Stimulated activated CD8-positive, alpha-beta memory T cell treated with anti-CD3 and anti-CD28 coated beads, Interleukin-7, amount 100 ng/mL, for 48 hours (primary cell): Measurements from ENCODE around the gene CAPN9.
"Not testable (repeated sequence)": the region's sequence is repeated elsewhere in the genome, so short reads cannot be mapped to it uniquely, and the experiment has no call there.

Source experiments
- DNase-seq, 2 donors: peaks; one replicate each; pipeline ENCODE4 v3.0.0-alpha.2; 2020; ENCODE audit warnings: low read depth in 1 of 2; ENCODE audit errors: extremely low read depth in 1 of 2

The CAPN9 gene

GRCh38 chr1:230767859-230768612, 20.8 kb downstream of the CAPN9 start:
- not testable (repeated sequence) for DNase-seq

GRCh38 chr1:230768903-230769570, 21.8 kb downstream of the CAPN9 start:
- DNase-seq = no peak

GRCh38 chr1:230770317-230770716, 23.1 kb downstream of the CAPN9 start:
- DNase-seq = no peak

- no peak for DNase-seq
Measured at GRCh38 chr1:230771773-230772354, 24.7 kb downstream of the CAPN9 start.

- DNase-seq = no peak
Measured at GRCh38 chr1:230772457-230773395, 25.5 kb downstream of the CAPN9 start.

- DNase-seq = no peak
Measured at GRCh38 chr1:230773396-230774033, 26.3 kb downstream of the CAPN9 start.

GRCh38 chr1:230778916-230779590, 31.9 kb downstream of the CAPN9 start:
- no peak for DNase-seq

GRCh38 chr1:230781131-230781530, 33.9 kb downstream of the CAPN9 start:
- no peak for DNase-seq

GRCh38 chr1:230781594-230781993, 34.4 kb downstream of the CAPN9 start:
- no peak for DNase-seq

- DNase-seq = no peak
Measured at GRCh38 chr1:230784163-230784562, 37.0 kb downstream of the CAPN9 start.

- DNase-seq = no peak
Measured at GRCh38 chr1:230785636-230786384, 38.6 kb downstream of the CAPN9 start.

- no peak for DNase-seq
Measured at GRCh38 chr1:230786385-230786753, 39.2 kb downstream of the CAPN9 start.

- no peak for DNase-seq
Measured at GRCh38 chr1:230787471-230787870, 40.3 kb downstream of the CAPN9 start.

GRCh38 chr1:230788561-230789275, 41.5 kb downstream of the CAPN9 start:
- DNase-seq = no peak

- no peak for DNase-seq
Measured at GRCh38 chr1:230790026-230790425, 42.8 kb downstream of the CAPN9 start.

GRCh38 chr1:230791986-230792564, 44.9 kb downstream of the CAPN9 start:
- DNase-seq = no peak

GRCh38 chr1:230792691-230793462, 45.7 kb downstream of the CAPN9 start:
- DNase-seq = no peak

GRCh38 chr1:230793463-230793745, 46.2 kb downstream of the CAPN9 start:
- DNase-seq = no peak
